NT2/D1 (cell line): Measurements from ENCODE around the gene CD200R1L.

ENCODE experiments used
- DNase-seq: peaks from one replicate; pipeline ENCODE4 v3.0.0-alpha.2; 2011; ENCODE audit warnings: low read depth, low spot score
- H3K27me3 ChIP-seq: 2 replicates; pipeline ENCODE4 v1.6.0; 2011; ENCODE audit warnings: mild to moderate bottlenecking; ENCODE audit not compliant: insufficient read length, insufficient read depth
- H3K36me3 ChIP-seq: 2 replicates; pipeline ENCODE4 v1.6.1; 2011; ENCODE audit warnings: mild to moderate bottlenecking, low read length, mixed read lengths; ENCODE audit not compliant: insufficient read depth, insufficient read length
- H3K4me1 ChIP-seq: 2 replicates; pipeline ENCODE4 v1.5.1; 2011; ENCODE audit not compliant: insufficient read depth, insufficient read length
- H3K4me3 ChIP-seq: 2 replicates; pipeline ENCODE4 v1.5.1; 2011; ENCODE audit warnings: low read depth; ENCODE audit not compliant: insufficient read length
- H3K9ac ChIP-seq: 2 replicates; pipeline ENCODE4 v1.6.0; 2011; ENCODE audit warnings: low read depth; ENCODE audit not compliant: insufficient read length
- H3K9me3 ChIP-seq: 2 replicates; pipeline ENCODE4 v1.5.1; 2011; ENCODE audit warnings: mild to moderate bottlenecking, low read length; ENCODE audit not compliant: insufficient read depth
- SUZ12 ChIP-seq: IDR thresholded peaks from 2 replicates; pipeline ENCODE4 v1.6.1; 2011; ENCODE audit not compliant: insufficient read length, insufficient read depth; ENCODE audit errors: extremely low read depth
- YY1 ChIP-seq: IDR thresholded peaks from 2 replicates; pipeline ENCODE4 v1.6.1; 2011; ENCODE audit not compliant: insufficient read length, insufficient read depth
- ZNF274 ChIP-seq: IDR thresholded peaks from 2 replicates; pipeline ENCODE4 v1.6.1; 2011; ENCODE audit warnings: mild to moderate bottlenecking, low read depth, low read length

Gene CD200R1L

DNA sequence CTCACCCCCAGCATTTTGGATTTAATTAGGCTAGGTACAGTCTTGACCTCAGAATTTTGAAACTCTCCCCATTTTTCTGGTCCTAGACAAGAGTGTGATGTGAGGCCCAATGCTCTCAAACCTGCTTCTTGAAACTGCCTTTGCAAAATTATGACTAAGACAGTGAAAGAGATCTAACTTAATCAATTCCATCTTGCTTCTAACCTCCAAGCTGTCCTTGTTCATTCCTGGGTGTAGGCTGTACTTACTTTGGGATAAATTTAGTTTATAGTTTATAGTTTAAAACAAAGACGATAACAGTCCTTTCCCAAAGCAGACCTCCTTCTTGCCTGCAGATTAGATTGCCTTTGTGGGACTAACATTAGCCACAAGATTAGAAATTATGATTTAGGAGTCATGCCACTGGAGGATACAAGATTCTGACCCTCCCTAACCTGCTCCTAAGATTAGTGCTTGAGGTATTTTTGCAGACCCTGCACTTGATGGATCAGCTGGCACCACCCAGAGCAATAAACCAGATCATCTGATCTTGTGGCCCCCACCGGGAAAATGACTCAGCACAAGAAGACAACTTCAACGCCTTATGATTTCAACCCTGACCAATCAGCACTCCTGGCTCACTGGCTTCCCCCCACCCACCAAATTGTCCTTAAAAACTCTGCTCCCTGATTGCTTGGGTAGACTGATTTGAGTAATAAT is 59.6 kb downstream of the CD200R1L start:
- Histone ChIP-seq H3K9me3 (peaks cover 13% of the 10 kb centered on the region; the same call in 1 of the 2 replicates), H3K36me3 (no peaks in the 10 kb centered on the region), H3K4me1 (no peaks in the 10 kb centered on the region), H3K27me3 (no peaks in the 10 kb centered on the region), H3K9ac (no peak overlapping the region), H3K4me3 (no peak overlapping the region)
- TF ChIP-seq YY1, result no peak
- no peak for TF ChIP-seq ZNF274
- no peak for TF ChIP-seq SUZ12
- no peak for DNase-seq

- H3K9me3 ChIP-seq, result peaks cover 13% of the 10 kb centered on the region; the same call in 1 of the 2 replicates
- H3K4me3 ChIP-seq, result no peak overlapping the region
- no peak for TF ChIP-seq ZNF274
- no peak for TF ChIP-seq YY1
- TF ChIP-seq SUZ12, result no peak
- no peaks in the 10 kb centered on the region for H3K27me3 ChIP-seq
- no peaks in the 10 kb centered on the region for H3K36me3 ChIP-seq
- H3K9ac ChIP-seq, result no peak overlapping the region
- H3K4me1 ChIP-seq, result no peaks in the 10 kb centered on the region
- DNase-seq, result no peak
These were observed 60.6 kb downstream of the CD200R1L start for GRCh38 chr3:112786002-112786590.

DNA sequence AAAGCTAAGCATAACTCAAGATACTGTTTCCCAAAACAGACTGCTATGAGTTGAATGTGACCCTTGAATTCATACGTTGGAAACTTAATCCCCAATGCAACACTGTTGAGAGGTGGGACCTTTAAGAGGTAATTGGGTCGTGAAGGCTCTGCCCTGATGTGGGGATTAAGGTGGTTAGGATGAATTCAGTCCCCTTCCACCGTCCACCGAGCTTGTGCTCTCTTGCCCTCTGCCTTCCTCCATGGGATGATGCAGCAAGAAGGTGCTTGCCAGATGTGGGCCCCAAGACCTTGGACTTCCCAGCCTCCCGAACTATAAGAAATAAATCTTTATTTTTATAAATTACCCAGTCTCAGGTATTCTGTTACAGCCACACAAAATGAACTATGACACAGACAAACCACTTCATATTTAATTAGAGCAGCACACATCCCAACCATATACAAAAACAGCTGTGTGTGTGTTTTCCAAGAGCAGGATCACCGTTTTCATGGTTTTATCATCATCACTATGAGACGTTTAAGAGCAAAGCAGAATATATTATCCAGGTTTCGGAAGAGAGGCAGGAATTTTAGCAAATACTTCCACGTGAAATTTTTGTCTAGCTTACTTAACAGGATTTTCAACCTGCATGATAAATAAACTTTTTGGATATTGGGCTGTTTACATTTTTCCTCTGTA is 61.2 kb downstream of the CD200R1L start:
- DNase-seq, result no peak

DNA sequence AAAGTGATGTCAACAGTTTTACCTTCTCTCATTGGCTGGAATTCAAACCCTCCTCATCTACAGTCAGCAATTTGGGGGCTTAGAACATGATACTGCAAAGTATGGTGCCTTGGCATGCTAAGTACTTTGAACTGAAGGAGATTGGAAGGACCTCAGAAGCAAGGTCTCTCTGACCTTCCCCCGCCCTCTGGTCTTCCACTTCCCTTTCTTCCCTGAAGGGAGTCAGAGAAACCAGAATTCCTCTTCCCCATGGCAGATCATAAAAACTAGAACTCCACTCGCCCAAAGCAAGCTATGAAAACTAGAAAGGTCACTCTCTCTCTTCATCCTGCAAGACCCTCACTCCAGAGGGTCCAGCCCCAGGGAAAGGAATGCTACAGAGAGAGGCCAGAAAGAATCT is 64.2 kb downstream of the CD200R1L start:
- Histone ChIP-seq H3K36me3 (no peaks in the 10 kb centered on the region), H3K27me3 (no peaks in the 10 kb centered on the region), H3K9ac (no peak overlapping the region), H3K4me3 (no peak overlapping the region), H3K9me3 (peaks cover 5% of the 10 kb centered on the region; the same call in 1 of the 2 replicates), H3K4me1 (no peaks in the 10 kb centered on the region)
- TF ChIP-seq SUZ12 (no peak), YY1 (no peak), ZNF274 (no peak)
- DNase-seq, result no peak

More for the DNA sequence above, 61.2 kb downstream of the CD200R1L start:
- Histone ChIP-seq H3K9me3 (peaks cover 13% of the 10 kb centered on the region; the same call in 1 of the 2 replicates), H3K4me3 (no peak overlapping the region), H3K27me3 (no peaks in the 10 kb centered on the region), H3K9ac (no peak overlapping the region), H3K4me1 (no peaks in the 10 kb centered on the region), H3K36me3 (no peaks in the 10 kb centered on the region)
- TF ChIP-seq ZNF274 (no peak), SUZ12 (no peak), YY1 (no peak)

DNA sequence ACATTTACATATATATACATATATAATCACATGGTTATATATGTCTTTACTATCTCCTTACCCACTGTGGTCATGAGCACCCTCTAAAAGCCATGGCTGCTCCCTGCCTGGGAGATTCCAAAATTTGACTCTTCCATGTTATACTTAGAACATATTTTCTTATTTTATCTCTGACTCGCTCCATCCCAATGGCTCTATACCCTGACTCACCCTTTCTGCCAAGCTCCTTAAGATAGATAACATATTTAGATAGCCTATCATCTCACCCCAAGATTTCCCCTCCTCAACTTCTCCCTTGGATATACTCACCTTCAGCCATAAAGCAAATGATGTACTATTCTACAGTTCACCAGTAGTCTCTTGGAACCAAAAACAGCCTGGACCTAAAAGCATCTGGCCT is 65.1 kb downstream of the CD200R1L start:
- Histone ChIP-seq H3K9ac (no peak overlapping the region), H3K27me3 (no peaks in the 10 kb centered on the region), H3K36me3 (no peaks in the 10 kb centered on the region), H3K9me3 (no peaks in the 10 kb centered on the region), H3K4me1 (no peaks in the 10 kb centered on the region), H3K4me3 (no peak overlapping the region)
- TF ChIP-seq YY1 (no peak), ZNF274 (no peak), SUZ12 (no peak)
- DNase-seq, result no peak

GRCh38 chr3:112779558-112780480 is 66.8 kb downstream of the CD200R1L start:
- Histone ChIP-seq H3K9ac (no peak overlapping the region), H3K4me1 (no peaks in the 10 kb centered on the region)

More at GRCh38 chr3:112779558-112780480, 66.8 kb downstream of the CD200R1L start:
- no peaks in the 10 kb centered on the region for H3K27me3 ChIP-seq
- H3K9me3 ChIP-seq, result no peaks in the 10 kb centered on the region
- H3K36me3 ChIP-seq, result no peaks in the 10 kb centered on the region
- H3K4me3 ChIP-seq, result no peak overlapping the region
- TF ChIP-seq YY1, result no peak
- no peak for TF ChIP-seq ZNF274
- no peak for TF ChIP-seq SUZ12
- no peak for DNase-seq
